ENCODE results near the gene MDM1.

The MDM1 gene

DNA sequence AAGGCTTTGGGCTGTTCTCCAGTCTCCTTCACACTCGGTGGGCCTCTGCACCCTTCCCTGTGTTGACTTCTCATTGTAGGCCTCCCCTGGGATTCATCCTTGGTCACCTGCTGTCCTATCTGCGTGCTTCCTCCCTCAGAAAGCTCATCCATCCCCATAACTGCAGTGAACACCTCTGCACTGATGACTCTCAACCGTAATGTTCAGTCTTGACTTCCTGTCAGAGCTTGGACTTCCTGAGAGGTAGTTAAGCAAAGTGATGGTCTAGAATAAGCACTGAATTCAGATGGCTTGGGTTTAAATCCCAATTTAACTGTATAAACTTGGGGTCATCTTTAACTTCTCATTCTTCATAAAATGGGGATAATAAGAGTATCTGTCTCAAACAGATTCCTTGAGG lies 13.6 kb upstream of the MDM1 start:
- DNase-seq (ENCODE audit: insufficient read length, low spot score) (no peak), FAIRE-seq (no peak)
- TF ChIP-seq CTCF (IDR thresholded peaks at IDR 0.05; ENCODE audit: insufficient read depth, missing control alignments), result no peak

DNA sequence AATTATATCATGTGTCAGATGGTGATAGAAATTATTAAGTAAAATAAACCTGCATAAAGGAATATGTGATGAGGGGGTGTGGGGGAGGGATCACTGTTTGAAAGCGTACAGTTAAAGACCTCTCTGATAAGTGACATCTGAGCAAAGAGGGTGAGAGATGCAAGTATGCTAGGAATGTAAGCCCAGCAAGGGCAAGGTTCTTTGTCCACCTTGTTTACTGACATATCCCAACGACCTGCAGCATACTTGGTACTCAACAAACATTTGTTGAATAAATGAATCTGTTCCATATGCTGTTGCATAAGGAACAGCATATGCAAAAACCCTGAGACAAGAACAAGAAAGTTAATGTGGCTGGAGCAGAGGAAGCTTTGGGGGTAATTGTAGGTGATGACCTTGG lies 12.0 kb upstream of the MDM1 start:
- TF ChIP-seq CTCF (IDR thresholded peaks at IDR 0.05; ENCODE audit: insufficient read depth, missing control alignments), result no peak
- DNase-seq (ENCODE audit: insufficient read length, low spot score) (no peak), FAIRE-seq (no peak)

GRCh38 chr12:68342966-68343365 lies 10.8 kb upstream of the MDM1 start:
- DNase-seq (ENCODE audit: insufficient read length, low spot score) (no peak), FAIRE-seq (no peak)
- no peak for TF ChIP-seq CTCF (IDR thresholded peaks at IDR 0.05; ENCODE audit: insufficient read depth, missing control alignments)

DNA sequence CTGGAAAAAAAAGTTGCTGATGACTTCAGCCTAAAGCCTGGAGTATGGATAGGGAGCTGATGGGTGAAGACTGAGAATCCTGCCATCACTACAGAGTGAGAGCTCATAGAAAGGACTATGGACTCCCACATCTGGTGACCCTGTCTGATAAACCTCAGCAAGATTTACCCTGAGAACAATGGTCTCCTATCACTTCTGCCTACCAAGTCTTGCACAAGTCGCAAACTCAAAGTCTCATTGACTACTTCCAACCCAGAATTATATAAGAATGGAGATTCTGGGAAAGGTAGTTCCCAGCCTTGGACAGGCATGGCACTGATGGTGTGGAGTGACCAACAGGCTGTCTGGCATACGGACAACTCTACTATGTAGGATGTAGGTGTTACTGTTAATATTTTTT lies 9.7 kb upstream of the MDM1 start:
- FAIRE-seq, result no peak
- no peak for DNase-seq (ENCODE audit: insufficient read length, low spot score)
- no peak for TF ChIP-seq CTCF (IDR thresholded peaks at IDR 0.05; ENCODE audit: insufficient read depth, missing control alignments)

GRCh38 chr12:68340404-68341270 lies 8.5 kb upstream of the MDM1 start:
- no peak for FAIRE-seq
- TF ChIP-seq CTCF (IDR thresholded peaks at IDR 0.05; ENCODE audit: insufficient read depth, missing control alignments), result no peak
- no peak for DNase-seq (ENCODE audit: insufficient read length, low spot score)

DNA sequence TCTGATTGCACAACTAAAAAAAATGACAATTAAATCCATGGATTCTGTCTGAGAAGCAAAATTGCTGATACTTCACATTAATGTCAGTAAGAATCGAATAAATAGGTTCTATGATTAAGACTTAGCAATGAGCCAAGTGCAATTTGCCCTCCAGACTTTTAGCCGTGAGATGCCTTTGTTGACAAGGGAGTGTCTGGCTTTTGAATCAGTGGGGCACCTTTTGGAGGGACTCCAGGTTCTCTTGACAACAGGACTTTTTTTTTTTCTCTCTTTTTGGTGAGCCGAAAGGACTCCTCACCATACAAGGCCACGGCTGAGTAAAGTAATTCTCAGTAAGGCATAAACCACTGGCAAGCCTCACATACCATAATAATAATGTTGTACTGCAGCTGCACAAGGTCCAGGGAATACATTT lies 4.7 kb upstream of the MDM1 start:
- no peak for TF ChIP-seq CTCF (IDR thresholded peaks at IDR 0.05; ENCODE audit: insufficient read depth, missing control alignments)
- FAIRE-seq (no peak), DNase-seq (ENCODE audit: insufficient read length, low spot score) (no peak)

DNA sequence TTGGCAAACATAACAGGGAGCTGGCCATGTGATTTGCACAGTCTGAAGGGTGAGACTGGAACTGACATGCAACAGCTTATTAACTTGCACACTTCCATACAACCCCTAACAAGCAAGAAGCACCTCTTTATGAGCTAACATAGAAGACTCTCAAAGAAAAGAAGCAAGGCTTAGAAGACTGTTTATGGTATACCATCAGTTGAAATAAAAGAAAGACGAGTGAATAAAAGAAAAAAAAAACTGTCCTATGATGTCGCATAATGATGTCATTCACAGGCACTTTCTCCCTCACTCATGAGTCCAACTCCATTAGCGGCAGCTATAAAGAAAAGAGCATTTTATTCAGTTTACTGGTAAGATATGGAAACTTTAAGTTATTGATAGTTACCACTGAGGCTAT lies 3.3 kb upstream of the MDM1 start:
- DNase-seq (ENCODE audit: insufficient read length, low spot score) (no peak), FAIRE-seq (no peak)
- no peak for TF ChIP-seq CTCF (IDR thresholded peaks at IDR 0.05; ENCODE audit: insufficient read depth, missing control alignments)

Data from D721Med (cell line).